Mucosa of descending colon (tissue), 3 donors: ENCODE data around the gene FBXL13. TPM values are rescaled to one million over a fixed set of nuclear protein-coding genes. Genes with fewer than 3 reads are reported as not detected.

Experiments
- ATAC-seq: fragments of 200-7000 bp; cut with Tn5 transposase; one replicate; pipeline ENCODE4 v1.9.1; 2020; ENCODE audit warnings: mild to moderate bottlenecking, moderate library complexity
- DNase-seq, 3 donors: peaks; one replicate each; pipeline ENCODE4 v3.0.0-alpha.2; 2020
- H3K36me3 ChIP-seq: fragments of 200-600 bp; one replicate; pipeline ENCODE4 v1.8.0; 2021; ENCODE audit warnings: low read depth, mild to moderate bottlenecking
- H3K4me1 ChIP-seq: fragments of 200-600 bp; one replicate; pipeline ENCODE4 v1.8.0; 2021; ENCODE audit warnings: low read depth, mild to moderate bottlenecking
- H3K4me3 ChIP-seq: fragments of 200-600 bp; one replicate; pipeline ENCODE4 v1.8.0; 2021; ENCODE audit warnings: mild to moderate bottlenecking
- H3K9me3 ChIP-seq: fragments of 200-600 bp; one replicate; pipeline ENCODE4 v1.8.0; 2021; ENCODE audit warnings: mild to moderate bottlenecking
- CTCF ChIP-seq: fragments of 200-600 bp; IDR thresholded peaks from one replicate; pipeline ENCODE4 v1.8.0; 2022; ENCODE audit warnings: antibody characterized with exemption, mild to moderate bottlenecking
- intact Hi-C, 2 donors: fragments of 100-400 bp; cut with DNase I in 1 of 2; cut with micrococcal nuclease in 1 of 2; formaldehyde crosslinking; loops; one replicate each; pipeline versions ENCODE4 v1.11.0 to v1.11.1; 2022; cut with DNase I, micrococcal nuclease
- total RNA-seq, 3 donors: library from RNA; stranded (reverse); fragmentation: NEBNext Ultra II Directional in 2 of 3; extraction: Animal tissue kit (Norgen Biotek cat#: 25700) in 2 of 3; gene quantifications; one replicate each; pipeline versions ENCODE4 v1.2.1 to v1.2.4, GENCODE V29; 2021 to 2023
- donor health status: DM: no; HTN: no; CAD: no; lungs with moderate emphysema.
- donor health status: DM: no; HTN: no; CAD: no.
- donor health status: DM: no; HTN: yes; CAD: no.

The FBXL13 gene
- total RNA-seq, 3 donors from 2014 or later: 0.65 to 1.8 (median 0.78) TPM

GRCh38 chr7:102859084-102859798, 215.4 kb downstream of the FBXL13 start:
- H3K9me3 ChIP-seq: no peaks in the 10 kb centered on the region
- no peak for TF ChIP-seq CTCF
- DNase-seq: no peak

GRCh38 chr7:102856036-102856435, 218.6 kb downstream of the FBXL13 start:
- ATAC-seq (no peak), DNase-seq (no peak)
- intact Hi-C loops: no loop called here

More at GRCh38 chr7:102859084-102859798, 215.4 kb downstream of the FBXL13 start:
- intact Hi-C loops: no loop called here
- Histone ChIP-seq H3K4me1 (no peaks in the 10 kb centered on the region), H3K36me3 (no peaks in the 10 kb centered on the region), H3K4me3 (no peak overlapping the region)
- no peak for ATAC-seq

GRCh38 chr7:102849538-102849937, 225.1 kb downstream of the FBXL13 start:
- Histone ChIP-seq H3K9me3 (no peaks in the 10 kb centered on the region), H3K4me3 (no peak overlapping the region), H3K36me3 (no peaks in the 10 kb centered on the region), H3K4me1 (no peaks in the 10 kb centered on the region)
- no peak for ATAC-seq
- TF ChIP-seq CTCF: no peak
- intact Hi-C loops: no loop called here
- no peak for DNase-seq

More at GRCh38 chr7:102856036-102856435, 218.6 kb downstream of the FBXL13 start:
- H3K4me1 ChIP-seq: no peaks in the 10 kb centered on the region
- TF ChIP-seq CTCF: no peak
- no peak overlapping the region for H3K4me3 ChIP-seq
- H3K9me3 ChIP-seq: no peaks in the 10 kb centered on the region
- H3K36me3 ChIP-seq: no peaks in the 10 kb centered on the region

GRCh38 chr7:102849079-102849478, 225.5 kb downstream of the FBXL13 start:
- H3K36me3 ChIP-seq: no peaks in the 10 kb centered on the region
- no peaks in the 10 kb centered on the region for H3K4me1 ChIP-seq
- no peak overlapping the region for H3K4me3 ChIP-seq
- intact Hi-C loops: no loop called here
- DNase-seq: no peak
- ATAC-seq: no peak
- no peaks in the 10 kb centered on the region for H3K9me3 ChIP-seq
- TF ChIP-seq CTCF: no peak

GRCh38 chr7:102845346-102845745, 229.2 kb downstream of the FBXL13 start:
- H3K4me3 ChIP-seq: no peak overlapping the region
- intact Hi-C loops: no loop called here
- ATAC-seq: no peak
- DNase-seq: no peak
- no peaks in the 10 kb centered on the region for H3K36me3 ChIP-seq
- TF ChIP-seq CTCF: no peak
- H3K9me3 ChIP-seq: no peaks in the 10 kb centered on the region
- H3K4me1 ChIP-seq: no peaks in the 10 kb centered on the region
